Neural cell (in vitro differentiated cells): ENCODE data around the gene RFX3. TPM values are rescaled to one million over a fixed set of nuclear protein-coding genes. Genes with fewer than 3 reads are reported as not detected.

ENCODE experiments used
- H2AFZ ChIP-seq: fragments of 200-600, 300-800 bp; sonication (generic), shearing (Covaris generic); 2 replicates; pipeline ENCODE4 v1.6.0; 2014; ENCODE audit warnings: low read depth, mild to moderate bottlenecking, antibody characterized with exemption, low read length, moderate library complexity
- H3F3A ChIP-seq: fragments of 200-600 bp; shearing (Covaris generic); 2 replicates; pipeline ENCODE4 v1.6.1; 2016; ENCODE audit warnings: mild to moderate bottlenecking, moderate library complexity, mixed read lengths, antibody characterized with exemption, low read length; ENCODE audit not compliant: insufficient read depth, poor library complexity, severe bottlenecking
- H3K27ac ChIP-seq: fragments of 200-600, 300-800 bp; sonication (generic), shearing (Covaris generic); 2 replicates; pipeline ENCODE4 v1.5.1; 2014; ENCODE audit warnings: mild to moderate bottlenecking, low read length, moderate library complexity
- H3K27me3 ChIP-seq: fragments of 300-800, 200-600 bp; sonication (generic), shearing (Covaris generic); 2 replicates; pipeline ENCODE4 v1.6.0; 2014; ENCODE audit warnings: mild to moderate bottlenecking, low read depth, low read length, moderate library complexity; ENCODE audit not compliant: insufficient read depth
- H3K36me3 ChIP-seq: fragments of 300-800, 200-600 bp; sonication (generic), shearing (Covaris generic); 2 replicates; pipeline ENCODE4 v1.5.1; 2014; ENCODE audit warnings: mild to moderate bottlenecking, antibody characterized with exemption, low read length, moderate library complexity; ENCODE audit not compliant: insufficient read depth
- H3K4me2 ChIP-seq: fragments of 300-800, 200-600 bp; sonication (generic), shearing (Covaris generic); 2 replicates; pipeline ENCODE4 v1.6.0; 2014; ENCODE audit warnings: mild to moderate bottlenecking, low read length
- H3K4me3 ChIP-seq: fragments of 300-800, 200-600 bp; sonication (generic), shearing (Covaris generic); 2 replicates; pipeline ENCODE4 v1.5.1; 2014; ENCODE audit warnings: mild to moderate bottlenecking, low read length, moderate library complexity
- H3K79me2 ChIP-seq: fragments of 200-600 bp; shearing (Covaris generic); replicated peaks from 2 replicates; pipeline ENCODE4 v1.6.0; 2014; ENCODE audit warnings: mild to moderate bottlenecking, low read length, moderate library complexity; ENCODE audit not compliant: insufficient read depth
- H3K9ac ChIP-seq: fragments of 300-800, 200-600 bp; sonication (generic), shearing (Covaris generic); 2 replicates; pipeline ENCODE4 v1.6.1; 2016; ENCODE audit warnings: mild to moderate bottlenecking, low read length, mixed read lengths
- H3K9me2 ChIP-seq: fragments of 200-600 bp; shearing (Covaris generic); 2 replicates; pipeline ENCODE4 v1.6.1; 2016; ENCODE audit warnings: mild to moderate bottlenecking, low read length, mixed read lengths; ENCODE audit not compliant: insufficient read depth
- H3K9me3 ChIP-seq: fragments of 200-600, 300-800 bp; sonication (generic), shearing (Covaris generic); 2 replicates; pipeline ENCODE4 v1.6.1; 2016; ENCODE audit warnings: mild to moderate bottlenecking, mixed run types, low read length, moderate library complexity, mixed read lengths
- H4K20me1 ChIP-seq: fragments of 200-600 bp; shearing (Covaris generic); 2 replicates; pipeline ENCODE4 v1.6.1; 2016; ENCODE audit warnings: mild to moderate bottlenecking, mixed run types; ENCODE audit not compliant: insufficient read depth
- EP300 ChIP-seq: fragments of 450-650 bp; conservative IDR thresholded peaks from 2 replicates; pipeline ENCODE4 v1.6.1; 2014; ENCODE audit warnings: antibody characterized with exemption, mild to moderate bottlenecking, moderate library complexity; ENCODE audit not compliant: poor library complexity, severe bottlenecking
- EZH2 ChIP-seq: fragments of 200-600, 300-800 bp; shearing (Covaris generic), sonication (generic); IDR thresholded peaks from 2 replicates; pipeline ENCODE4 v1.6.1; 2014; ENCODE audit warnings: antibody characterized with exemption, low read length, borderline replicate concordance, mild to moderate bottlenecking; ENCODE audit not compliant: insufficient read depth, poor library complexity, severe bottlenecking
- MXI1 ChIP-seq: fragments of 450-650 bp; conservative IDR thresholded peaks from 2 replicates; pipeline ENCODE4 v1.6.1; 2014; ENCODE audit warnings: antibody characterized with exemption, mild to moderate bottlenecking; ENCODE audit not compliant: poor library complexity, severe bottlenecking
- POLR2AphosphoS5 ChIP-seq: IDR thresholded peaks from 2 replicates; pipeline ENCODE4 v1.6.1; 2012
- RAD21 ChIP-seq: fragments of 450-650 bp; conservative IDR thresholded peaks from 2 replicates; pipeline ENCODE4 v1.6.1; 2014; ENCODE audit warnings: antibody characterized with exemption, mild to moderate bottlenecking, moderate library complexity
- SMC3 ChIP-seq: fragments of 450-650 bp; conservative IDR thresholded peaks from 2 replicates; pipeline ENCODE4 v1.6.1; 2014; ENCODE audit warnings: antibody characterized with exemption, mild to moderate bottlenecking, moderate library complexity; ENCODE audit not compliant: poor library complexity
- TAF1 ChIP-seq: IDR thresholded peaks from 2 replicates; pipeline ENCODE4 v1.6.1; 2012; ENCODE audit warnings: low read depth
- polyA plus RNA-seq: library from polyadenylated mRNA; depleted of rRNA; stranded (reverse); fragments of >200 nt; gene quantifications from 2 replicates; pipeline ENCODE4 v1.2.3, GENCODE V29; 2014
- TF ChIP-seq, protein P1 (sequence below): IDR thresholded peaks from 2 replicates; pipeline ENCODE4 v1.6.1; 2012; ENCODE audit warnings: borderline replicate concordance
- TF ChIP-seq, protein P2 (sequence below): fragments of 450-650 bp; IDR thresholded peaks from 2 replicates; pipeline ENCODE4 v1.5.1; 2014; ENCODE audit warnings: antibody characterized with exemption, mild to moderate bottlenecking, moderate library complexity; ENCODE audit not compliant: poor library complexity, severe bottlenecking

RFX3 gene
- polyA plus RNA-seq, 1 donor from 2014 or later = 27.6 TPM

DNA sequence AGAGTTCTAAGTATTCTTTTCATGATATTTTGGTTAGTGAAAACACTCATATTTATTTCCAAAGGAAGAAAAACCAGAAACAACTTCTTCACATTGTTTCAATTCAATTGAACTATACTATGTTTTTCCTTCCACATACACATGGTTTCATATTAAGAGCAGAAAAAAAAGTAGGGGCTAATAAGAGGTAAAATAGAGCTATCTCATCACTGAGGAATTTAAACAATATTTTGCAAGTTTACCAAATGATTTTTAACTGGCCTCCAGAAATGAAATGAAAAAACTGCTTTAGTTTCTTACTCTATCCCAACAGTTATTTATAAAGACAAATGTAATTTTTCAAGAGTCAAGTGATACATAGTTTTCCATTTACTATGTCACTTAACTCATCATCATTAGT lies 233.5 kb downstream of the RFX3 start:
- Histone ChIP-seq H3K27me3 (no peaks in the 10 kb centered on the region), H3K4me2 (no peak overlapping the region), H2AFZ (no peak overlapping the region), H4K20me1 (no peaks in the 10 kb centered on the region), H3K9ac (no peak overlapping the region), H3F3A (no peaks in the 10 kb centered on the region), H3K9me3 (no peaks in the 10 kb centered on the region), H3K36me3 (peaks cover 7% of the 10 kb centered on the region), H3K4me3 (no peak overlapping the region), H3K27ac (no peak overlapping the region), H3K9me2 (no peaks in the 10 kb centered on the region), H3K79me2 (no peaks in the 10 kb centered on the region)
- TF ChIP-seq EZH2 = no peak
- TF ChIP-seq RAD21 = no peak
- TF ChIP-seq, protein P1, sequence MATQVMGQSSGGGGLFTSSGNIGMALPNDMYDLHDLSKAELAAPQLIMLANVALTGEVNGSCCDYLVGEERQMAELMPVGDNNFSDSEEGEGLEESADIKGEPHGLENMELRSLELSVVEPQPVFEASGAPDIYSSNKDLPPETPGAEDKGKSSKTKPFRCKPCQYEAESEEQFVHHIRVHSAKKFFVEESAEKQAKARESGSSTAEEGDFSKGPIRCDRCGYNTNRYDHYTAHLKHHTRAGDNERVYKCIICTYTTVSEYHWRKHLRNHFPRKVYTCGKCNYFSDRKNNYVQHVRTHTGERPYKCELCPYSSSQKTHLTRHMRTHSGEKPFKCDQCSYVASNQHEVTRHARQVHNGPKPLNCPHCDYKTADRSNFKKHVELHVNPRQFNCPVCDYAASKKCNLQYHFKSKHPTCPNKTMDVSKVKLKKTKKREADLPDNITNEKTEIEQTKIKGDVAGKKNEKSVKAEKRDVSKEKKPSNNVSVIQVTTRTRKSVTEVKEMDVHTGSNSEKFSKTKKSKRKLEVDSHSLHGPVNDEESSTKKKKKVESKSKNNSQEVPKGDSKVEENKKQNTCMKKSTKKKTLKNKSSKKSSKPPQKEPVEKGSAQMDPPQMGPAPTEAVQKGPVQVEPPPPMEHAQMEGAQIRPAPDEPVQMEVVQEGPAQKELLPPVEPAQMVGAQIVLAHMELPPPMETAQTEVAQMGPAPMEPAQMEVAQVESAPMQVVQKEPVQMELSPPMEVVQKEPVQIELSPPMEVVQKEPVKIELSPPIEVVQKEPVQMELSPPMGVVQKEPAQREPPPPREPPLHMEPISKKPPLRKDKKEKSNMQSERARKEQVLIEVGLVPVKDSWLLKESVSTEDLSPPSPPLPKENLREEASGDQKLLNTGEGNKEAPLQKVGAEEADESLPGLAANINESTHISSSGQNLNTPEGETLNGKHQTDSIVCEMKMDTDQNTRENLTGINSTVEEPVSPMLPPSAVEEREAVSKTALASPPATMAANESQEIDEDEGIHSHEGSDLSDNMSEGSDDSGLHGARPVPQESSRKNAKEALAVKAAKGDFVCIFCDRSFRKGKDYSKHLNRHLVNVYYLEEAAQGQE = no peak
- no peak for TF ChIP-seq TAF1
- no peak for TF ChIP-seq EP300
- TF ChIP-seq MXI1 = no peak
- TF ChIP-seq SMC3 = no peak
- TF ChIP-seq POLR2AphosphoS5 = no peak
- TF ChIP-seq, protein P2, sequence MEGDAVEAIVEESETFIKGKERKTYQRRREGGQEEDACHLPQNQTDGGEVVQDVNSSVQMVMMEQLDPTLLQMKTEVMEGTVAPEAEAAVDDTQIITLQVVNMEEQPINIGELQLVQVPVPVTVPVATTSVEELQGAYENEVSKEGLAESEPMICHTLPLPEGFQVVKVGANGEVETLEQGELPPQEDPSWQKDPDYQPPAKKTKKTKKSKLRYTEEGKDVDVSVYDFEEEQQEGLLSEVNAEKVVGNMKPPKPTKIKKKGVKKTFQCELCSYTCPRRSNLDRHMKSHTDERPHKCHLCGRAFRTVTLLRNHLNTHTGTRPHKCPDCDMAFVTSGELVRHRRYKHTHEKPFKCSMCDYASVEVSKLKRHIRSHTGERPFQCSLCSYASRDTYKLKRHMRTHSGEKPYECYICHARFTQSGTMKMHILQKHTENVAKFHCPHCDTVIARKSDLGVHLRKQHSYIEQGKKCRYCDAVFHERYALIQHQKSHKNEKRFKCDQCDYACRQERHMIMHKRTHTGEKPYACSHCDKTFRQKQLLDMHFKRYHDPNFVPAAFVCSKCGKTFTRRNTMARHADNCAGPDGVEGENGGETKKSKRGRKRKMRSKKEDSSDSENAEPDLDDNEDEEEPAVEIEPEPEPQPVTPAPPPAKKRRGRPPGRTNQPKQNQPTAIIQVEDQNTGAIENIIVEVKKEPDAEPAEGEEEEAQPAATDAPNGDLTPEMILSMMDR = no peak

DNA sequence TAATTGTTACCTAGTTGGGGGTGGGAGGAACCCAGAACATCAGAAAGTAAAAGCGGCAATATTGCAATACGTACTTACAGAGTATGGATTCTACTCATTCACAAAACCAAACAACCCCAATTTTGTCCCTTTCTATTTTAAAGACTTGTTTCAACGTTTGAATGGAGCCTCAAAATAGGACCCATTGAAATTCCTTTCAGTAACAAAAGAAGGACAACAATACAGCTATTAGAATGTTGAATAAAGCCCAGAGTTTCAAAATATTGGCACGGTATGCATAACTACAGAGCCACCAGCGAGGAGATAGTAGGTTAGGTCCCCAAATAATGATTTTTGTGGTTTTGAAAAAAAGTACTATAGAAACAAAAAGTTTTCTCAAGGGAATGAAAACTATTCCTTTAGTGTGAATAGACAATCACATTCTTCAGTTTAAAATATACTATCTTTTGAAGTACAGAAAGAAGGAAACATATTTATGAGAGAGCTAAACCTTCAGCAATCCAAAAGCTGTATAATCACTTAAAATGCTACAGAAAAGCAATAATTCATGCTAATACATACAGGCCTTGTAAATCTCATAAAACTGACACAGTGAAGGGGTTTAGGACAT lies 235.5 kb downstream of the RFX3 start:
- no peak for TF ChIP-seq RAD21
- no peak for TF ChIP-seq TAF1
- TF ChIP-seq EP300 = no peak
- Histone ChIP-seq H3K9ac (no peak overlapping the region), H3K27me3 (no peaks in the 10 kb centered on the region), H3K9me2 (no peaks in the 10 kb centered on the region), H3F3A (no peaks in the 10 kb centered on the region), H3K79me2 (no peaks in the 10 kb centered on the region), H3K9me3 (no peaks in the 10 kb centered on the region), H3K4me3 (no peak overlapping the region), H3K4me2 (no peak overlapping the region), H3K36me3 (peaks cover 7% of the 10 kb centered on the region), H3K27ac (no peak overlapping the region), H2AFZ (no peak overlapping the region), H4K20me1 (no peaks in the 10 kb centered on the region)
